ENCODE data around the gene TMEM150A.
"Not testable (repeated sequence)": the region's sequence is repeated elsewhere in the genome, so short reads cannot be mapped to it uniquely, and the experiment has no call there.

The TMEM150A gene

DNA sequence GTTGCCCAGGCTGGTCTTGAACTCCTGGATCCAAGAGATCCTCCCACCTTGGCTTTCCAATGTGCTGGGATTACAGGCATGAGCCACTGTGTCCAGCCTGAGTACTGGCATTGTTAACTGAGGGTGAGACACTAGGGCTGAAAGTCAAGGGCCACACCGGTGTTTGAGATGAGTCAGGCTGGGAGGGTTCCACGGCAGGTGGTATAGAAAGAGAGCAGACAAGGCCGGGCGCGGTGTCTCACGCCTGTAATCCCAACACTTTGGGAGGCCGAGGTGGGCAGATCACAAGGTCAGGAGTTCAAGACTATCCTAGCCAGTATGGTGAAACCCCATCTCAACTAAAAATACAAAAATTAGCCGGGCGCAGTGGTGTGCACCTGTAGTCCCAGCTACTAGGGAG, 10.2 kb downstream of the TMEM150A start:
- not testable (repeated sequence) for DNase-seq

DNA sequence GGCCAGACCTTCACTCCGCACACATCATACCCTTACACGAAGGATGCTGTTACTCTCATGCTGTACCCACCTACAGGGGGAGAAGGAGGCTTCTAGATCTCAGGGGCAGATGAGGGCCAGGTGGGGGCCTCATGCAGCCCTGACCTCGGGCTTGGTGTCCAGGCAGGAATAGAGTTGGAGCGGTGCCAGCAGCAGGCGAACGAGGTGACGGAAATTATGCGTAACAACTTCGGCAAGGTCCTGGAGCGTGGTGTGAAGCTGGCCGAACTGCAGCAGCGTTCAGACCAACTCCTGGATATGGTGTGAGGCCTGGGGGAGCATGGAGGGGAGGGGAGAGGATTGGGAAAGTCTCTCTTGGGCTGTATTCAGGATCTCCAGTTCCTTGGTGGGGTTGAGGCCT, 10.9 kb downstream of the TMEM150A start:
- DNase-seq, result no peak

DNA sequence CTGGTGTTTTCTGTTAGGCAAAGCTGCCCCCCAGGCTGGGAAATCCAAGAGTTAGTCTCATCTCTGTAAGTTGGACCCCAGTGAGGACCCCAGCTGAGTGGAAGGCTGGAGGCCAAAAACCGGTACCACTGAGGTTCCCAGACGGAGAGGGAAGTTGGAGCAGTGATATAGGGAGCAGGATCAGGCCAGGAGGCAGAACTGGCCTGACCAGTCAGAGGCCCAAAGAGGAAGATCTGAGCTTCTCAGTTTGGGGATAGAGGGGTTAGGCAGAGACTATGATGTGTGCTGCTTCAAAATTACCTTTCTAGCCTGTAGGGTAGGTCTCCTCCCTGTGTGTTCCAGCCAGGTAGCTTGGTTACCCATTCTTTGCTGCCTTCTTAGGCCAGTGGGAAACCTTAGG, 11.5 kb downstream of the TMEM150A start:
- DNase-seq, result no peak

DNA sequence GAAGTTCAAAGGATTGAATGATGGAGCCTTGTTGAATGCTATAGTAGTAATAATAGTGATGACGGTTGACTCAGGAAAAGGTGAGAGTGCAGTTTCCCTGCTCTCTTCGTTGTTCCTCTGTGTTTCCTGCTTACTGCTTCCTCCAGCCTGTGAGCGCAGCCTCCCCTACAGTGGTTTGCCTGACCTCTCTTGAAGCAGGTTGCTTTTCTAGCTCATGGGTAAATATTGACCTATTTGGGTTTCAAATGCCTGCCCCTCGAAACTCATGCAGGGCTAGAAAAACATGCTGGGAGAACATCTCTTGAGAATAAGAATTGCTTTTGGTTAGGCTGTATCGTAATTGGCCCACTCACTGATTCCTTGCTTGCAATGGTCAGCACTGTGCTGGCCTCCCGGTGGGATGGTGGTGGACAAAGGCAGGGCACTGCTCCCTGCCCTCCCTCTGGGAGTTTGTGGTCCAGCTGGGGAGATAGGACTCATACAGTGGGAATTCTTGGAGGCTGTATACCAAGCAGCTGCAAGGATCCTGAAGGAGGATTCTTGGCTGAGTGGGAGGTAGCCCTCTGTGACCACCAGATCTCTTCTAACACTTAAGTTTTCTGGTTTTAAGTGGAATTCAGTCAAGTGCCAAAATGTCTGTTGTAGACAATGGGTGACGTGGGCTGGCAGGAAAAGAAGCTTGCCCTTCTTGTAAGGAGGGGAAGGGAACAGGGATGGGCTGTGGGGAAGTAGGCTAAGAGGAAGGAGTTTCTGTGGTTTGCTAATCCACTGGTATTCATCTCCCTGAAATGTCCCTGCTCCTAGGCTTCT, 12.3 kb downstream of the TMEM150A start:
- no peak for DNase-seq

DNA sequence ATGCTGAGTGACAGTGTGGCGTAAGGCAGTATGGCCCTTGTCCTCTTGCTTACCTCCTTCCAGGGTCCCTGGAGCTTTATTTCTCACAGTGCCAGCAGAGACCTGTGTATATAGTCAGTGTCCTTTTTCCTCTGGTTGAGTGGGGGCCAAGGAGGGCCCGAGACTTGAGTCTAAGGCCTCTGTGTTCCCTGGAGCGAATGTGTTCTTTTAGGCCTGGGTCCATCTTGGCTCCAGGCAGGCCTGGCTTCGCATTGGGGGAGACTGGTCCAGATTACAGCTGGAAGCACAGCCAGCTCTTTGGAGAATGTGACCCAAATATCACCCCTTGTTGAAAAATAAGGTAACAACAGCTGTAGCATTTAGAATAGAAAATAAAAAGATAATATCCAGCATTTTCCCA, 13.3 kb downstream of the TMEM150A start:
- no peak for DNase-seq

DNA sequence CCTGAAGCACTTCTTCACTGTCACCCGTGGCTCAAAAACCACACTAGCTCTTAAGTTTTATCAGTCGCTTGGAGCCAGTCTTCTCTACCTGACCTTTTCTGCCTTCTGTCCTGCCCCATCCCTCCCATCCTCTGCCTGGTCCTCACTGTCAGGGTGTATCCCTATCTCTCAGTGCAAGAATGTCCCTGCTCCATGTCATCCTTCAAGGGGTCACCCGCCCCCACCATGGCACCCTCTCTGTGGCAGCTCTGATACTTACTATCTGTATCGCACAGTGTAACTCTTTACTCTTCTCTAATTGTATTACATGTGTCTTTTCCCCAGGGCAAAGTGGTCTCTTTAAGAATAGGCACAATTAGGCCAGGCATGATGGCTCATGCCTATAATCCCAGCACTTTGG, 13.9 kb downstream of the TMEM150A start:
- DNase-seq, result no peak

DNA sequence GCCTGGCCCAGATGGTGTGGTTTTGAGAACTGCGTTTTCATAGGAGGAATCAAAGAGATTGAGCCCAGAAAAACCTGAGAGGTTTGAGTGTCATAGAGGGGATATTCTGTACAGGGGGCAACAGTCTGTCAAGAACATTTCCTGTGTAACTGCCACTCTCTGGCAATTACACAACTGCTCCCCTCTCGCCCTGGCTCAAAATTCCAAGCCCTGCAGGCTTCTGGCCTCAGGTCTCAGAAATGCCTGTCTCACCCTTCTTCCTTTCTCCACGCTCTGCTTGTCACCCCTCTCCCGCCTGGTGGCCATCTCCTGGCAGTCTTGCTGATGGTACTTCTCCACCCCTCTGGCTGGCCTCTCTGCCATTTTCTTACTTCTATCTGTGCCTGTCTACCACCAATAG, 14.3 kb downstream of the TMEM150A start:
- DNase-seq, result no peak

DNA sequence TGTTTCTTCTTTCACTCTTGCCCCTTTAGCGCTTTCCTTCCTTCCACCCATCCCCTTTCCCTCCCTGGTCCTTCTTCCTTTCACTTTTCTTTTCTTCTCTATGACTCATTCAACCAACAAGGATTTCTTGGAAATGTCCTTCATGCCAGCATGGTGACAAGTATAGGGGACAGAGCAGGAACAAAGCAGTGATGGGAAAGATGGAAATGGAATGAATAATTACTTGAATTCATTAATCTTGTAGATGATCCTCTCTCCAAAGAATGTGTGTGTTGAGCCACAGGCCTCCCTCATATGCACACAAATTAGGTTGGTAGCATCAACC, 16.8 kb downstream of the TMEM150A start:
- DNase-seq, result no peak

DNA sequence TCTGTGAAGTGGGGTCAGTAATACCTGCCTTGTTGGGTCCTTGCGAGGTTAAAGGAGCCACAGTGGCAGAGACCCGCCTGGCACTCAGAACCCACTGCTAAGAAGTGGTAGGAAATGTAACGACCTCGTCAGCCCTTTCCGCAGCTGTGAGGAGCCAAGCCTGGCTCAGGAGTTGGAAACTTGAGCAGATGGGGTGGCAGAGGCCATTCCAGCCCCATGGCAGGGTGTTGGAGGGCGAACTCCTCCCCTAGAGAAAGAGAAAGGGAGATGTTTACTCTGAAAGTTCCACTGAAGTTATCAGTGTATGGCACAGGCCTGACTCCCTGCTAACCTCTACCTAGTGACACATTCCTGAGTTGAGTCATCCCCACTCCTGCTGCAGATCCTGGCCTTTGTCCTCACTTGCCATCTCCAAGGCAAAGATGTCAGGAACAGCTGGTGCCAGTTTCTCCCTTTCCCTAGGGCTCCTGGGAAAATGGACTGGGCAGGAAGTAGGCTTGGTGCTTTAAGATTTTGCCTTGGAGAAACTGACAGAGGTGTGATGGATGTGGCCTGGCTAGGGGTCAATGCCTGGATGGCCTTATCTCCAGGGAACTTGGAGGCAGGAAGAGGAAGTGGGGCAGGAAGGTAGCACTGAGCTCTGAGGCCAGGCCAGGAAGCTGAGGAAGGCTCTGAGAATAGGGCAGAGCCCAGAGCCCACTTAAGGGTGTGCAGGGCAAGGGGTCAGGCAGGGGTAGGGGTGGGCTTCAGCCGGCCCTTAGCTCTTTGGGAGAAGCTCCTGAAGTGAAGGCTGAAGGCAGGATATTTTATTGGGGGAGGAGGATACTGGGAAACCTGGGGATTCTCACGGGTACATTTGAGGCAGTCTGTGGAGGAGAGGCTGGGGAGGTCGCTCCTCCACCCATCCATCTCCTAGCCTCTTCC, 17.4 kb downstream of the TMEM150A start:
- no peak for DNase-seq

DNA sequence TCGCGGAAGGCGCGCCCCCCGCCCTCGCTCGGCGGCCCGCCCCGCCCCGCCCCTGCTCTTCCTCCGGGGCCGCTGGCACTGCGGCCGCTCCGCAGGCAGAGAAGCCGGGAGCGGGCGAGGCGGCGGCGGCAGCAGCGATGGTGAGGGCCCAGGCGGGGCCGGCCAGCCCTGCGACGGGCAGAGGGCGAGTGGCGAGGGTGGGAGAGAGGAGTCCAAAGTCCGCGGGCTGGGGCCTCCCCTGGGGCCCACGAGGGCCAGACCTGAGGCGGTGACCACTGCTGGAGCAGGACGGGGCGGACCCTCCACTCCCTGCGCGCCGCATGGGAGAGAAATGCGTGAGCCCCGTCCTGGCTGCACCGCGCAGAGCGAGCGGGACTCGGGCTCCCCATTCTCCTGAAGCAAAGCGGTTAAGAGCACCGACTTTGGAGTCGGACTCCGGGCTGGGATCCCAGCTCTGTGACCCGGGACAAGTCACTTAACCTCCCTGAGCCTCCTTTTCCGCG, 18.1 kb downstream of the TMEM150A start, which contains the start of gene VAMP5:
Gene VAMP5, plus strand, starts transcription at position 78 of the 503 bp plus-strand sequence. Its CDS starts 60 bp downstream, at position 138.
- DNase-seq, result no peak

DNA sequence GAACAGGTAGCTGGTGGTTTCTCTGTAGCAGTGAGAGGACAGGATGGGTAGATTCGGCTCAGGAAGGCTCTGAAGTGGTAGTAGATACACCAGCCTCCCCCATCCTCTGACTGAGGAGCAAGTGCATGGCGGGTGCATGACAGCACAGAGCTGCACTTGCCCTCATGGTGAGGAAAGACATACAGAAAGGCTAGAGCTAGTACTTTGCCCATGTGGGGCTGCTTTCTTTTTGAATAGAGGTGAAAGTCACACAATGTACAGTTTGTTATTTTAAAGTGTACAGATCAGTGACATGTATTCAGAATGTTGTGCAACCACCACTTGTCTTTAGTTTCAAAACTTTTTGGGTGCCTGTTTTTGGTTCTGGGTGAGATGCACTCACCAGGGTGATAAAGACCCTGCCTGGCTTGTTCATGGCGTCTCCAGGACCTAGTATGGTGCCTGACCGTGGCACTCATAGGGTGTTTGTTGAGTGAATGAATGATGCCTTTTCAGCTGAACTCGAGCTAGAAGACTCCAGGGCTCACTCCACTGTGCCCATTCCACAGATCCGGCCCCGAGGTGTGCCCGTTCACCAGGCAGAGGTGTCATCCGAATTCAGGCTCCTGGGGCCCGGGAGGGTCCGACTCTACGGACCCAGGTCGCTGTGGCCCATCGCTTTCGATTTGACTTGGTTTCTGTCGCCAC, 18.7 kb downstream of the TMEM150A start:
- no peak for DNase-seq

DNA sequence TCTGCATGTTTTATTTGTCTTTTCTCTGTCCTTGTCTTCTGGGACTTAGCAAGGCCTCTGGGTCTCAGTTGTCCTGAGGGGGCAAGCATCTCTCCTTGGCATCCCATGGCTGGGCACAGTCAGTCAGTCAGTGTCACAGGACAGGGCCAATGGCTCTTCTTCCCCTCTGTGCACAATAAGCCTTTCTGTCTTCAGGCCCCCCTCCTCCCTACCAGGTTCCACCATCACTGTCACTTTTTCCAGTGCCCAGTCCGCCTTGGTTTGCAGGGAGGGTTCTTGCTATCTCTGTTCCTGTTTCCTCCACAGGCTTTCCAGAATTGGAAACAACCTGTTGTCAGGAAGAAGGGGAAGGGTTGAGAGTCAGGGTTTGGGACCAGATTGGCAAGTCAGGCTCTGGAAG, 20.0 kb downstream of the TMEM150A start:
- DNase-seq, result no peak

DNA sequence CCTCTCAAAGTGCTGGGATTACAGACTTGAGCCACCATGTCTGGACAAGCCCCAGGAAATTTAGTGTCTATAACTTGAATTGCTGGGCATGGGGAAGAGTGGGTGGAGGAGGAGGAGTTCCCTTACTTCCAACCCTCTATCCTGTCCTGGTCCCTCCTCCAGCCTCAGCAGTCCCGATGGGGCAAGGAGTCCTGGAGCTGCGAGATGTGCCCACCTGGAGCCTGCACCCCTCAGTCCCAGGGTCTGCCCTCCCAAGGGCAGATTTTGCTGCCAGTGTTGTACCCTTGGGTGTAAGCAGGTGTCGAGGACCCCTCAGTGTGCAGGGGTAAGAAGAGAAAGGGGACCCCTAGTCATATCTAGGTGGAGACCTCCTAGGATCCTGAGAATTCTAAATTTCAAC, 22.3 kb downstream of the TMEM150A start:
- DNase-seq, result no peak

DNA sequence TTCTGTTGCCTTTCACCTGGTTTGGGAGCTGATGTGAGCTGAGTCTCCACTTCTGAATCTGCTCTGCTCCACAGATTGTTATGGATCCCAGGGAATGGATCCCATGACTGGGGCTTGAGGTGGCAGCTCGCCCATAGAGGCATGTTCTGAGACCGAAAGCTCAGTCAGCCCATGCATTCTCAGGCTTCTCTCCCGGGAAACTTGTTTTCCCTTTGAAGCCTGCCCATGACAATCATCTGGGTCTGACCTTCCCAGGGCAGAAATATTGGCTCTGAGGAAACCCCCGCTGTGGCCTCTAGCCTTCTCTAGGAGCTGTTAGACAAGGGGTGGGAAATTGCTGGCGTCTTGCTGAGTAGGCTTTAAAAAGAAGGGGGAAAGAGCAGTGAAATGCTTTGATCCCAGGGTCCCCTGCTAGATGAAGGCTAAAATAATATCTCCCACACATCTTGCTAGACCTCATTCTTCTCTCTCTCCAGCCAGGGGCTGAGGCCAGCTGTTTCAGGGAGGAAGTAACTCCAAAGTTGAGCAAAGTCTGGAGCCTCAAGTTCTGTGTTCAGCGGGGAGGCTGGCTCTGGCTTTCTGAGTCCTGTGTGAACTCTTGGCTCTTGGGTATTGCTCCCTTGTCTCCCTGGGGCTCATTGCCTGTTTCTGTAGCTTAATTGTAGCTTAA, 23.1 kb downstream of the TMEM150A start:
- no peak for DNase-seq

DNA sequence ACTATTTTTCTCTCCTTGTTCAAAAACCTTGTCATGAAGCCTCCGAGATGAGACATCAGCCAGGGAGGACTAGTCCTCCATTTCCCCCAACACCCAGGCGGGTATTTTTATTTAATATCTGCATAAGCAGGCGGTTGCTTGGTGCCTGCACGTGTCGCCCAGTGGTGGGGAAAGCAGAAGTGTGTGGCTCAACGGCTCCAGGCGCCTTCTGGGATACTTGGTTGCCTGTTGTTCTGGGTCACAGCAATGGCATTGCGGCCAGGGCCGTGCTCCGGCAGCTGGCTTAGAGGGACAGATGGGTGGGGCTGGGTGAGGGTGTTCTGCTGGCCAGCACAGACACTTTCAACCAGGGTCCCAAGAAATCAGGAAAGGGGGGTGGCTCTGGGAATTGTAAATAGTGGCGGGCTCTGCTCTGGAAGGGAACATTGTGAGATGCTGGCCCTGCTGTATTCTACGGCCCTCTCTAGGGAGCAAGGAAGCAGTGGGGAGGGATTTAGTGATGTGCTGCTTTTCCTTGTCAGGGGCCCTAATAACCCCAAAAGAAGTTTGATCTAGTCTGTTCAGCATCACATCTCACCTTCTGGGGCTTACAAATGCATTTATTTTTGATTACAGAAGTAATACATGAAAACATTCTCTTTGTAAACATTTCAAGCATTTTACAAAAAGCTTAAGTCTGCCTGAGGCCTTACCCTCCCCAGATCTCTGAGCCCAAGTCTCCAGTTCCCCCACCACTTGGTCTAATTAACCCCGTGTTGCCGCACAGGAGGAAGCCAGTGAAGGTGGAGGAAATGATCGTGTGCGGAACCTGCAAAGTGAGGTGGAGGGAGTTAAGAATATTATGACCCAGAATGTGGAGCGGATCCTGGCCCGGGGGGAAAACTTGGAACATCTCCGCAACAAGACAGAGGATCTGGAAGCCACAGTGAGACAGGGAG, 24.0 kb downstream of the TMEM150A start:
- no peak for DNase-seq

DNA sequence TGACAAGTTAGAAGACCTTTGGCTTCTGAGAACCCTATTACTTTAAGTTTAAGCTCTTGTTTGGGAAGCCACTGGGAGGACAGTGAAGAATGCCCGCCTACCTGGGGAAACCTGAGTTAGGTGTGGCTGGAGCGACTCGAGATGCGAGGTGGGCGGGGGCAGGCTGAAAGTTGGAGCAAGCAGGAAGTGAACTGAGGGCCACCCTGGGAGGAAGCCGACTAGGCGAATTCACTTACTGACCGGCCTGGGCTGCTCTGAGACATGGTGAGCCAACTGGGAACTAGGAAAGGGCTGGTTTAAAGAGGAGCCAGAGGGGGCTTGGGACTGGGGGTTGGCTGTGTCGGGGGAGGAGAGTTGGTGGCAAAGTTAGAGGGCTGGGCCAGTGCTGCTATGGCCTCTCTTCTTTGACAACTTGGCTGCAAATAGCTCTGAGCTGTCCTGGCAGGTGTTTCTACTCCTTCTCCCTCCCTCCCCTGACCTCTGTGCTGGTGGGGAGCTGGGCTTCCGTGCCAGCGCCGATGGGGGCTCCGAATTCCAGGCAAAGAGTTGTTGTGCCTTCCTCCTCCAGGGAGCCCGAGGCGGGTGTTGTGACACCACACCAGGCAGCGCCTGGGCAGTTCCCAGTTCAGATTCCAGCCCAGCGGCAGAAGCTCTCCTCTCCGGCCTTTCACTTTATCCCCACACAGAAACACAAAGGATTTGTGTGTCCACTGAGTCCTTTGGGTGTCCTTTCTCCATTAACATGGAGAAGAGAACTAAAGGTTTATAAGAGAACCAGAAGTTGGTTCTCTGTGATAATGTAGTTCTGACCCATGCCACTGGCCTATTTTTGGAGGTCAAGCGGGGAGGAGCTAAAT, 24.9 kb downstream of the TMEM150A start, which contains the start of gene VAMP8:
Gene VAMP8, plus strand, starts transcription at position 201 of the 857 bp plus-strand sequence. Its CDS starts 61 bp downstream, at position 262.
- no peak for DNase-seq

DNA sequence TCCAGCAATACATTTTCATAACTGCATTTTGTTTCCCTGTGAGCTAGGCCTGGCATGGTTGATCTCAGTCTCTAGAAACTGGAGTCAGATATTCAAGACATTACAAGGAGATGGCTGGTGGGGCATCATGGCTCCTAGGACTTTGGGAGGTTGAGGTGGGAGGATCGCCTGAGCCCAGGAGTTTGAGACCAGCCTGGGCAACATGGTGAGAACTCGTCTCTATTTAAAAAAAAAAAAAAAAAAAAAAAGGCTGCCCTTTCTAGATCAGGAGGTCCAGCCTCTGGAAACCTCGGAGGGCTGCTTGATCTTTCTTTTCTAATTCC, 25.5 kb downstream of the TMEM150A start:
- DNase-seq, result no peak

DNA sequence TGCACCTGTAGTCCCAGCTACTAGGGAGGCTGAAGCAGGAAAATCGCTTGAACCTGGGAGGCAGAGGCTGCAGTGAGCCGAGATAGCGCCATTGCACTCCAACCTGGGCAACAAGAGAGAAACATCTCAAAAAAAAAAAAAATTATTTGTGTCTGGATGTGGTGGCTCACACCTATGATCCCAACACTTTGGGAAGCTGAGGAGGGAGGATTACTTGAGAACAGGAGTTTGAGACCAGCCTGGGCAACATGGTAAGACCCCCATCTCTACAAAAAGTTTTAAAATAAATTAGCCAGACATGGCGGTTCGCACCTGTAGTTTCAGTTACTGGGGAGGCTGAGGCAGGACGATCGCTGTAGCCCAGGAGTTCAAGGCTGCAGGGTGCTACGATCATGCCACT, 26.8 kb downstream of the TMEM150A start:
- DNase-seq, result no peak

DNA sequence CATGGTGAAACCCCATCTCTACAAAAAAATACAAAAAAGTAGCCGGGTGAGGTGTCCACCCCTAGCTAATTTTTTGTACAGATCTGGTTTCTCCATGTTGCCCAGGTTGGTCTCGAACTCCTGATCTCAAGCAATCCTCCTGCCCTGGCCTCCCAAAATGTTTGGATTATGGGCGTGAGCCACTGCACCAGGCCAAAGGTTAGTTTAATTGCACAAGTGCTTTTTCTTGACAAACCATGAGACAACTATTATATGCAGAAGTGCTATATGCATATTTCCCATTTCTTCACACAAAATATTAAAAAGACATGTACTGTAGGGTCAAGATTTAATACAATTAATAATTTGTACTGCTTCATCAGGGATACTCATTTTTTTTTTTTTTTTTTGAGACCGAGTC, 36.2 kb downstream of the TMEM150A start:
- DNase-seq, result no peak

DNA sequence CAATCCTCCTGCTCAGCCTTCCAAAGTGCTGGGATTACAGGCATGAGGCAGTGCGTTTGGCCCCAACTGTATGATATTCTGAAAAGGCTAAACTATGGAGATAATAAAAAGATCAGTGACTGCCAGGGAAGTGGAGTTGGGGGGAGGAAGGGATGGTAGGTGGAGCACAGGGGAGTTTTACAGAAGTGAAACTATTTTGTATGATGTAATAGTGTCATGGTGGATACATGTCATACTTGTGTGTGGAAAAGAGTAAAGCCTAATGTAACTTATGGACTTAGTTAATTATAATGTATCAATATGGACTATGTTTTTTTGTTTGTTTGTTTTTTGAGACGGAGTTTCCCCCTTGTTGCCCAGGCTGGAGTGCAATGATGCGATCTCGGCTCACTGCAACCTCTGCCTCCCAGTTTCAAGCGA, 38.3 kb downstream of the TMEM150A start:
- DNase-seq, result no peak

All from NCI-H446 (cell line).